Right lung (tissue), 5 donors: ENCODE data around the gene NEMP1. TPM values are rescaled to one million over a fixed set of nuclear protein-coding genes. Genes with fewer than 3 reads are reported as not detected.
"Not testable (repeated sequence)": the region's sequence is repeated elsewhere in the genome, so short reads cannot be mapped to it uniquely, and the experiment has no call there.

ENCODE experiments used
- DNase-seq, 2 donors: peaks; one replicate each; pipeline ENCODE4 v3.0.0-alpha.2; 2013
- polyA plus RNA-seq, 5 donors: library from polyadenylated mRNA; unstranded; fragments of 120-200 nt; gene quantifications; one replicate each; pipeline versions ENCODE4 v1.2.1 to v1.2.3, GENCODE V29; 2013; ENCODE audit warnings: inconsistent platforms in 1 of 5, low replicate concordance in 1 of 5; ENCODE audit not compliant: insufficient read length in 5 of 5, insufficient read depth in 1 of 5

Gene NEMP1
- polyA plus RNA-seq, 5 donors: 15.7 to 36.6 (median 28.8) TPM

- DNase-seq: no peak
Observed at GRCh38 chr12:57066245-57066644, 12.3 kb downstream of the NEMP1 start.

GRCh38 chr12:57063991-57064685 is 14.5 kb downstream of the NEMP1 start:
- no peak for DNase-seq

GRCh38 chr12:57058454-57058853 is 20.1 kb downstream of the NEMP1 start:
- no peak for DNase-seq

- DNase-seq: no peak
Observed at GRCh38 chr12:57057067-57057751, 21.4 kb downstream of the NEMP1 start.

GRCh38 chr12:57055824-57056223 is 22.8 kb downstream of the NEMP1 start:
- DNase-seq: no peak

GRCh38 chr12:57053901-57054300 is 24.7 kb downstream of the NEMP1 start:
- DNase-seq: not testable (repeated sequence)

- DNase-seq: not testable (repeated sequence)
Observed at GRCh38 chr12:57053146-57053545, 25.4 kb downstream of the NEMP1 start.

- DNase-seq: no peak
Observed at GRCh38 chr12:57051011-57051410, 27.6 kb downstream of the NEMP1 start.

GRCh38 chr12:57049890-57050289 is 28.7 kb downstream of the NEMP1 start, which contains the start of gene MYO1A:
MYO1A (minus strand) TSS chr12:57050129; CDS start chr12:57048323, 1,806 bp downstream.
- DNase-seq: no peak

- no peak for DNase-seq
Observed at GRCh38 chr12:57049119-57049446, 29.5 kb downstream of the NEMP1 start.

- no peak for DNase-seq
Observed at GRCh38 chr12:57048423-57049118, 30.0 kb downstream of the NEMP1 start.

- no peak for DNase-seq
Observed at GRCh38 chr12:57047981-57048380, 30.6 kb downstream of the NEMP1 start.

- DNase-seq: no peak
Observed at GRCh38 chr12:57046947-57047890, 31.4 kb downstream of the NEMP1 start.

GRCh38 chr12:57046086-57046791 is 32.4 kb downstream of the NEMP1 start:
- no peak for DNase-seq

GRCh38 chr12:57044889-57045288 is 33.7 kb downstream of the NEMP1 start:
- DNase-seq: no peak

- no peak for DNase-seq
Observed at GRCh38 chr12:57044468-57044867, 34.1 kb downstream of the NEMP1 start.

GRCh38 chr12:57042695-57043094 is 35.9 kb downstream of the NEMP1 start:
- no peak for DNase-seq

GRCh38 chr12:57040750-57041149 is 37.8 kb downstream of the NEMP1 start:
- no peak for DNase-seq

- no peak for DNase-seq
Observed at GRCh38 chr12:57040211-57040610, 38.4 kb downstream of the NEMP1 start.

GRCh38 chr12:57039016-57039798 is 39.4 kb downstream of the NEMP1 start:
- no peak for DNase-seq
